Measurements from ENCODE around the gene DTX2. TPM values are rescaled to one million over a fixed set of nuclear protein-coding genes. Genes with fewer than 3 reads are reported as not detected.

The DTX2 gene
- total and polyA plus RNA-seq, 2 of the 4 experiments (the other 2 are of a cell fraction), result 1.8 to 7.7 TPM

GRCh38 chr7:76424413-76425111 is 36.9 kb upstream of the DTX2 start, which contains the start of gene ZP3 (continued):
- no peak for TF ChIP-seq SMC3 (IDR thresholded peaks at IDR 0.05; ENCODE audit: low read depth, low read length)

- Histone ChIP-seq H2BK15ac (ENCODE audit: low read depth, low read length) (no peak overlapping the region), H3K9me1 (ENCODE audit: insufficient read depth, low read length) (peaks cover 9% of the 10 kb centered on the region), H4K8ac (ENCODE audit: low read depth in 2 of 2, low read length in 2 of 2) (no peak overlapping the region), H4K91ac (ENCODE audit: insufficient read depth, low read depth, low read length) (no peak overlapping the region), H3K56ac (ENCODE audit: extremely low read depth, insufficient read depth, low read length) (no peak overlapping the region), H2AK9ac (replicated peaks; ENCODE audit: low read depth, low read length, poor library complexity) (peak overlapping the region; percentile 22), H3K14ac (replicated peaks; ENCODE audit: low read depth, low read length) (no peak overlapping the region), H3K9me3 (ENCODE audit: control insufficient read depth, insufficient read depth, low read length) (no peaks in the 10 kb centered on the region), H3K18ac (ENCODE audit: low read depth, low read length) (no peak overlapping the region), H2BK5ac (ENCODE audit: low read depth, low read length, poor library complexity, severe bottlenecking) (no peak overlapping the region), H4K5ac (ENCODE audit: low read depth, low read length) (no peak overlapping the region), H3K23ac (ENCODE audit: low read depth, low read length) (no peak overlapping the region), H2BK120ac (ENCODE audit: low read depth, low read length) (no peak overlapping the region), H3K4me2 (ENCODE audit: low read depth, low read length) (no peak overlapping the region), H3K4me1 (ENCODE audit: control insufficient read depth, insufficient read depth, low read length) (peaks cover 11% of the 10 kb centered on the region), H4K20me1 (ENCODE audit: insufficient read depth, low read length) (no peaks in the 10 kb centered on the region), H3K4me3 (ENCODE audit: insufficient read depth, low read depth, low read length) (no peak overlapping the region), H3K27me3 (ENCODE audit: control insufficient read depth, insufficient read depth, low read length) (no peaks in the 10 kb centered on the region), H2BK20ac (ENCODE audit: low read depth, low read length) (no peak overlapping the region), H3K9ac (ENCODE audit: low read depth, low read length) (no peak overlapping the region), H3K36me3 (ENCODE audit: control insufficient read depth, insufficient read depth, low read length) (no peaks in the 10 kb centered on the region), H2AFZ (replicated peaks; ENCODE audit: low read length, poor library complexity) (no peak overlapping the region), H2AK5ac (ENCODE audit: low read depth, low read length) (peak overlapping the region; percentile 8; the same call in 1 of the 2 replicates), H3K79me1 (ENCODE audit: low read depth in 1 of 2, low read length in 2 of 2) (no peaks in the 10 kb centered on the region), H3K4ac (ENCODE audit: low read depth, low read length) (no peak overlapping the region), H3K27ac (ENCODE audit: insufficient read depth, low read length) (no peak overlapping the region)
- ATAC-seq (ENCODE audit: low read depth) (no peak), DNase-seq (no peak)
- POLR2A ChIA-PET (ENCODE audit: unreplicated experiment), result interaction anchor here (0.5 kb wide), 1 partner anchor 47 kb away, joined by 4 read pairs; no protein-coding TSS in a partner anchor
- TF ChIP-seq MAZ (IDR thresholded peaks at IDR 0.05; ENCODE audit: borderline replicate concordance, low read depth, low read length), result no peak
- TF ChIP-seq RFX5 (IDR thresholded peaks at IDR 0.05; ENCODE audit: low read depth, low read length), result no peak
- TF ChIP-seq RCOR1 (IDR thresholded peaks at IDR 0.05; ENCODE audit: insufficient replicate concordance, low read length), result no peak
- no peak for TF ChIP-seq ELK1 (IDR thresholded peaks at IDR 0.05; ENCODE audit: borderline replicate concordance, low read depth, low read length)
- in situ Hi-C loops (cut with MboI; ENCODE audit: low sequenced_read_pairs), result no loop called here
- CTCF ChIA-PET, result no interaction called here
- intact Hi-C loops (cut with micrococcal nuclease), result no loop called here
- dilution Hi-C loops (cut with HindIII; ENCODE audit: low sequenced_read_pairs, unreplicated experiment), result no loop called here
- BruUV-seq (replicated peaks), result no TSS peak
- WGBS, 2 experiments (ENCODE audit: extremely low coverage in 2 of 2, insufficient read length in 1 of 2), result 87% methylated on average over 4 of the region's 9 CpGs; no CpG with 5 or more reads in 1 of the 2 experiments
Observed at GRCh38 chr7:76425156-76425555, 36.4 kb upstream of the DTX2 start.

Data from IMR-90 (cell line).